K562 (cell line): ENCODE measurements around the gene YPEL1. TPM values are rescaled to one million over a fixed set of nuclear protein-coding genes. Genes with fewer than 3 reads are reported as not detected.
A peak's percentile ranks its signal among the peaks of the same experiment; 100 is the strongest.

Source experiments
- CXXC5 ChIP-seq: fragments of 250-450 bp; sonication (Bioruptor Pico); IDR thresholded peaks from 2 replicates; pipeline ENCODE4 v1.8.0; 2022; ENCODE audit warnings: inconsistent platforms, mild to moderate bottlenecking, moderate library complexity
- FOXA1 ChIP-seq: fragments of 450-650 bp; IDR thresholded peaks from 2 replicates; pipeline ENCODE4 v1.6.1; 2016; ENCODE audit warnings: mild to moderate bottlenecking, borderline replicate concordance
- GTF2A2 ChIP-seq: IDR thresholded peaks from 2 replicates; pipeline ENCODE4 v1.6.1; 2016; ENCODE audit warnings: mild to moderate bottlenecking, missing genetic modification characterization, missing compliant biosample characterization
- GTF2E2 ChIP-seq: fragments of 200-800 bp; sonication (Bioruptor generic); IDR thresholded peaks from 2 replicates; pipeline ENCODE4 v1.6.1; 2016; ENCODE audit warnings: missing genetic modification characterization, missing compliant biosample characterization
- HNRNPK ChIP-seq: fragments of 200-400 bp; formaldehyde crosslinking; IDR thresholded peaks from one replicate; pipeline ENCODE4 v1.6.1; 2018; ENCODE audit warnings: mild to moderate bottlenecking, low read depth, low read length; ENCODE audit not compliant: poor library complexity, severe bottlenecking
- NONO ChIP-seq, 2 experiments: fragments of 200-400 bp in 1 of 2; fragments of 450-650 bp in 1 of 2; formaldehyde crosslinking in 1 of 2; IDR thresholded peaks; 2 replicates each; pipeline ENCODE4 v1.6.1; 2017; ENCODE audit warnings: low read depth in 2 of 2, mild to moderate bottlenecking in 2 of 2, moderate library complexity in 2 of 2, low read length in 1 of 2
- PHB2 ChIP-seq: fragments of 450-650 bp; IDR thresholded peaks from 2 replicates; pipeline ENCODE4 v1.6.1; 2017; ENCODE audit warnings: low read depth
- RBM22 ChIP-seq: fragments of 200-400 bp; formaldehyde crosslinking; IDR thresholded peaks from 2 replicates; pipeline ENCODE4 v1.6.1; 2018; ENCODE audit warnings: low read length, low read depth; ENCODE audit not compliant: poor library complexity, severe bottlenecking
- STAT5B ChIP-seq: fragments of 250-450 bp; sonication (Bioruptor Pico); IDR thresholded peaks from 2 replicates; pipeline ENCODE4 v1.8.0; 2021; ENCODE audit warnings: mild to moderate bottlenecking, inconsistent platforms
- THRAP3 ChIP-seq: fragments of 450-650 bp; IDR thresholded peaks from 2 replicates; pipeline ENCODE4 v1.6.1; 2016; ENCODE audit warnings: mild to moderate bottlenecking, inconsistent platforms, borderline replicate concordance
- ZBTB8A ChIP-seq: fragments of 450-650 bp; IDR thresholded peaks from 2 replicates; pipeline ENCODE4 v1.6.1; 2018; ENCODE audit warnings: mild to moderate bottlenecking, moderate library complexity; ENCODE audit not compliant: partially characterized antibody
- ZC3H4 ChIP-seq: sonication (generic); formaldehyde crosslinking; IDR thresholded peaks from 2 replicates; pipeline ENCODE4 v1.9.0; 2021; ENCODE audit warnings: missing genetic modification reagents, borderline replicate concordance
- polyA plus RNA-seq, 8 experiments: library from polyadenylated mRNA; depleted of rRNA in 4 of 8; stranded (reverse) in 5 of 8; unstranded in 3 of 8; fragments of >200 nt; fragmentation: Nextera tagmentation in 2 of 8; fragmentation: Illumina TruSeq in 1 of 8; extraction: Ambion mirVana in 2 of 8; extraction: Trizol in 1 of 8; gene quantifications; 2 replicates each; pipeline versions ENCODE4 v1.2.1 to v1.2.3, GENCODE V29; 2011 to 2014; ENCODE audit warnings: inconsistent platforms in 1 of 8, missing spikeins in 1 of 8
- total RNA-seq, 7 experiments: library from RNA; depleted of rRNA in 6 of 7; stranded (reverse); fragments of >200 nt in 6 of 7; fragmentation: Illumina TruSeq in 2 of 7; extraction: Trizol in 2 of 7; gene quantifications; 2 replicates each; pipeline versions ENCODE4 v1.2.1 to v1.2.3, GENCODE V29; 2011 to 2021; ENCODE audit warnings: low replicate concordance in 1 of 7
- TF ChIP-seq, protein P1 (sequence below): fragments of 200-800 bp; sonication (Bioruptor generic); IDR thresholded peaks from 2 replicates; pipeline ENCODE4 v1.6.1; 2016; ENCODE audit warnings: missing genetic modification characterization, missing compliant biosample characterization
- TF ChIP-seq, protein P2 (sequence below): sonication (generic); formaldehyde crosslinking; IDR thresholded peaks from 2 replicates; pipeline ENCODE4 v1.8.0; 2022; ENCODE audit warnings: missing genetic modification reagents, mild to moderate bottlenecking, moderate library complexity, borderline replicate concordance
- TF ChIP-seq, protein P3 (sequence below): sonication (generic); formaldehyde crosslinking; IDR thresholded peaks from 2 replicates; pipeline ENCODE4 v1.8.0; 2022; ENCODE audit warnings: mild to moderate bottlenecking, missing genetic modification reagents
- TF ChIP-seq, protein P4 (sequence below): sonication (generic); formaldehyde crosslinking; IDR thresholded peaks from 2 replicates; pipeline ENCODE4 v1.8.1; 2023; ENCODE audit warnings: mild to moderate bottlenecking, missing genetic modification reagents, moderate library complexity

Gene YPEL1
- total and polyA plus RNA-seq, 9 of the 15 experiments (the other 6 are each of a cell fraction or from before 2014, with no cell fraction given) = 0.07 to 2.2 (median 0.46) TPM

DNA sequence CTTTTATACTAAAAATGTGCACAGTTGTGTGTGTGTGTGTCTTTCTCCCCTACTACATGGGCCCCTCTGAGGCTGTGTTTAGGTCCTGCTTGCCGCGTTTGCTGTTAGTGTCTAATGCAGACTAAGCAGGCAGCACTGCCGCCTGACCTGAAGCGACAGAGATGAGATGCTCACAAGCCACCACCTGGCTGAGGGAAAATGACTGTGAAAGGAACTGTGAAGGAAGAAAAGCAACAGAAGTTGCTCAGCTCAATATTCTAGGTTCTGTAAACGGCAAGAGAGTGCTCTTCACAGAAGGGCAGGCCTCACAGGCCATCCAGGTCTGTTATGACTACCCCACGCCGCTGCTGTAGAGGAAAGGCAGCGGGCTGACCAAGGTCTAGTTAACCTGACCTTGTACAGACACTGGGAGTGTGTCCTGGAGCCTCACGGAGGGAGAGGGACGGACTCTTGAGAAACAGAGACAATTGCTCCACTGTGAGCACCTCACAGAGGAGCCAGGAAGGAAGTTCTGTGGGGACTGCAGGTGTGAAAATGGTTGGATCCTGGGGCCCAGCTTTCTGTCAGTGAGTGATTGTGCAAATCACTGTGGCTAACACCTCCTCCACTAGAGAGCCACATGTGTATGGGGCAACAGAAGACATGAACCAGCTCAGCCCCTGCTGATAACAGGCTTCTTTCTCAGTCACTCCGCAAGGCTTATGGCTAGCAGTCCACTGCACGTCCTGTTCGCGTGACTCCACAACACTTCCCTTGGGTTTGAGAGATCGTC, 31.3 kb upstream of the YPEL1 start (continued):
- TF ChIP-seq, protein P1, sequence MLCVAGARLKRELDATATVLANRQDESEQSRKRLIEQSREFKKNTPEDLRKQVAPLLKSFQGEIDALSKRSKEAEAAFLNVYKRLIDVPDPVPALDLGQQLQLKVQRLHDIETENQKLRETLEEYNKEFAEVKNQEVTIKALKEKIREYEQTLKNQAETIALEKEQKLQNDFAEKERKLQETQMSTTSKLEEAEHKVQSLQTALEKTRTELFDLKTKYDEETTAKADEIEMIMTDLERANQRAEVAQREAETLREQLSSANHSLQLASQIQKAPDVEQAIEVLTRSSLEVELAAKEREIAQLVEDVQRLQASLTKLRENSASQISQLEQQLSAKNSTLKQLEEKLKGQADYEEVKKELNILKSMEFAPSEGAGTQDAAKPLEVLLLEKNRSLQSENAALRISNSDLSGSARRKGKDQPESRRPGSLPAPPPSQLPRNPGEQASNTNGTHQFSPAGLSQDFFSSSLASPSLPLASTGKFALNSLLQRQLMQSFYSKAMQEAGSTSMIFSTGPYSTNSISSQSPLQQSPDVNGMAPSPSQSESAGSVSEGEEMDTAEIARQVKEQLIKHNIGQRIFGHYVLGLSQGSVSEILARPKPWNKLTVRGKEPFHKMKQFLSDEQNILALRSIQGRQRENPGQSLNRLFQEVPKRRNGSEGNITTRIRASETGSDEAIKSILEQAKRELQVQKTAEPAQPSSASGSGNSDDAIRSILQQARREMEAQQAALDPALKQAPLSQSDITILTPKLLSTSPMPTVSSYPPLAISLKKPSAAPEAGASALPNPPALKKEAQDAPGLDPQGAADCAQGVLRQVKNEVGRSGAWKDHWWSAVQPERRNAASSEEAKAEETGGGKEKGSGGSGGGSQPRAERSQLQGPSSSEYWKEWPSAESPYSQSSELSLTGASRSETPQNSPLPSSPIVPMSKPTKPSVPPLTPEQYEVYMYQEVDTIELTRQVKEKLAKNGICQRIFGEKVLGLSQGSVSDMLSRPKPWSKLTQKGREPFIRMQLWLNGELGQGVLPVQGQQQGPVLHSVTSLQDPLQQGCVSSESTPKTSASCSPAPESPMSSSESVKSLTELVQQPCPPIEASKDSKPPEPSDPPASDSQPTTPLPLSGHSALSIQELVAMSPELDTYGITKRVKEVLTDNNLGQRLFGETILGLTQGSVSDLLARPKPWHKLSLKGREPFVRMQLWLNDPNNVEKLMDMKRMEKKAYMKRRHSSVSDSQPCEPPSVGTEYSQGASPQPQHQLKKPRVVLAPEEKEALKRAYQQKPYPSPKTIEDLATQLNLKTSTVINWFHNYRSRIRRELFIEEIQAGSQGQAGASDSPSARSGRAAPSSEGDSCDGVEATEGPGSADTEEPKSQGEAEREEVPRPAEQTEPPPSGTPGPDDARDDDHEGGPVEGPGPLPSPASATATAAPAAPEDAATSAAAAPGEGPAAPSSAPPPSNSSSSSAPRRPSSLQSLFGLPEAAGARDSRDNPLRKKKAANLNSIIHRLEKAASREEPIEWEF (CRISPR knock-in tag) = no peak
- no peak for TF ChIP-seq CXXC5
- peak; percentile 53 for TF ChIP-seq RBM22
- TF ChIP-seq, protein P2, sequence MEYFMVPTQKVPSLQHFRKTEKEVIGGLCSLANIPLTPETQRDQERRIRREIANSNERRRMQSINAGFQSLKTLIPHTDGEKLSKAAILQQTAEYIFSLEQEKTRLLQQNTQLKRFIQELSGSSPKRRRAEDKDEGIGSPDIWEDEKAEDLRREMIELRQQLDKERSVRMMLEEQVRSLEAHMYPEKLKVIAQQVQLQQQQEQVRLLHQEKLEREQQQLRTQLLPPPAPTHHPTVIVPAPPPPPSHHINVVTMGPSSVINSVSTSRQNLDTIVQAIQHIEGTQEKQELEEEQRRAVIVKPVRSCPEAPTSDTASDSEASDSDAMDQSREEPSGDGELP (CRISPR knock-in tag) = 0 out of 2 replicates have a peak, but pooled peaks have one; percentile 26
- peak; percentile 73; the same call in 1 of the 2 replicates for TF ChIP-seq ZC3H4 (CRISPR knock-in tag)
- TF ChIP-seq, protein P3, sequence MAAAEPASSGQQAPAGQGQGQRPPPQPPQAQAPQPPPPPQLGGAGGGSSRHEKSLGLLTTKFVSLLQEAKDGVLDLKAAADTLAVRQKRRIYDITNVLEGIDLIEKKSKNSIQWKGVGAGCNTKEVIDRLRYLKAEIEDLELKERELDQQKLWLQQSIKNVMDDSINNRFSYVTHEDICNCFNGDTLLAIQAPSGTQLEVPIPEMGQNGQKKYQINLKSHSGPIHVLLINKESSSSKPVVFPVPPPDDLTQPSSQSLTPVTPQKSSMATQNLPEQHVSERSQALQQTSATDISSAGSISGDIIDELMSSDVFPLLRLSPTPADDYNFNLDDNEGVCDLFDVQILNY (CRISPR knock-in tag) = peak; percentile 34; the same call in 1 of the 2 replicates
- TF ChIP-seq NONO (IDR thresholded peaks at IDR 0.05; ENCODE audit: low read depth in 2 of 2, low read length in 1 of 2) = no peak
- no peak for TF ChIP-seq GTF2E2 (tag)
- no peak for TF ChIP-seq GTF2A2 (tag)
- TF ChIP-seq FOXA1 = no peak
- no peak for TF ChIP-seq ZBTB8A
- TF ChIP-seq, protein P4, sequence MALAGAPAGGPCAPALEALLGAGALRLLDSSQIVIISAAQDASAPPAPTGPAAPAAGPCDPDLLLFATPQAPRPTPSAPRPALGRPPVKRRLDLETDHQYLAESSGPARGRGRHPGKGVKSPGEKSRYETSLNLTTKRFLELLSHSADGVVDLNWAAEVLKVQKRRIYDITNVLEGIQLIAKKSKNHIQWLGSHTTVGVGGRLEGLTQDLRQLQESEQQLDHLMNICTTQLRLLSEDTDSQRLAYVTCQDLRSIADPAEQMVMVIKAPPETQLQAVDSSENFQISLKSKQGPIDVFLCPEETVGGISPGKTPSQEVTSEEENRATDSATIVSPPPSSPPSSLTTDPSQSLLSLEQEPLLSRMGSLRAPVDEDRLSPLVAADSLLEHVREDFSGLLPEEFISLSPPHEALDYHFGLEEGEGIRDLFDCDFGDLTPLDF (CRISPR knock-in tag) = 0 out of 2 replicates have a peak, but pooled peaks have one; percentile 16
- no peak for TF ChIP-seq STAT5B (CRISPR knock-in tag)
- no peak for TF ChIP-seq PHB2
- TF ChIP-seq HNRNPK = no peak
- TF ChIP-seq THRAP3 = no peak
